ENCODE measurements around the gene CACNA2D3. TPM values are rescaled to one million over a fixed set of nuclear protein-coding genes. Genes with fewer than 3 reads are reported as not detected.

CACNA2D3 gene
- total RNA-seq, 1 donor from 2014 or later, result 2.5 TPM

GRCh38 chr3:54982807-54983206, 860.5 kb downstream of the CACNA2D3 start:
- DNase-seq (ENCODE audit: extremely low spot score, unreplicated experiment), result no peak
- H3K27me3 Mint-ChIP-seq, result no peaks in the 10 kb centered on the region
- no peak overlapping the region for H3K27ac Mint-ChIP-seq
- peaks cover 11% of the 10 kb centered on the region for H3K9me3 Mint-ChIP-seq
- H3K4me1 Mint-ChIP-seq (ENCODE audit: unreplicated experiment), result peaks cover 32% of the 10 kb centered on the region
- no peak for TF ChIP-seq CTCF (conservative IDR thresholded peaks at IDR 0.05)
- H3K4me3 Mint-ChIP-seq, result no peak overlapping the region
- no peaks in the 10 kb centered on the region for H3K36me3 Mint-ChIP-seq

- Mint-ChIP-seq H3K4me3 (no peak overlapping the region), H3K36me3 (no peaks in the 10 kb centered on the region), H3K4me1 (ENCODE audit: unreplicated experiment) (peaks cover 39% of the 10 kb centered on the region), H3K27ac (no peak overlapping the region), H3K9me3 (peaks cover 11% of the 10 kb centered on the region), H3K27me3 (no peaks in the 10 kb centered on the region)
- DNase-seq (ENCODE audit: extremely low spot score, unreplicated experiment), result no peak
- TF ChIP-seq CTCF (conservative IDR thresholded peaks at IDR 0.05), result no peak
Measured at GRCh38 chr3:54983266-54984099, 861.1 kb downstream of the CACNA2D3 start.

- DNase-seq (ENCODE audit: extremely low spot score, unreplicated experiment), result no peak
- no peak overlapping the region for H3K27ac Mint-ChIP-seq
- no peak overlapping the region for H3K4me3 Mint-ChIP-seq
- H3K27me3 Mint-ChIP-seq, result no peaks in the 10 kb centered on the region
- peaks cover 11% of the 10 kb centered on the region for H3K9me3 Mint-ChIP-seq
- peaks cover 53% of the 10 kb centered on the region for H3K4me1 Mint-ChIP-seq (ENCODE audit: unreplicated experiment)
- H3K36me3 Mint-ChIP-seq, result no peaks in the 10 kb centered on the region
- TF ChIP-seq CTCF (conservative IDR thresholded peaks at IDR 0.05), result no peak
Measured at GRCh38 chr3:54985856-54986255, 863.5 kb downstream of the CACNA2D3 start.

- TF ChIP-seq CTCF (conservative IDR thresholded peaks at IDR 0.05), result no peak
- no peak overlapping the region for H3K27ac Mint-ChIP-seq
- peaks cover 53% of the 10 kb centered on the region for H3K4me1 Mint-ChIP-seq (ENCODE audit: unreplicated experiment)
- no peak overlapping the region for H3K4me3 Mint-ChIP-seq
- no peaks in the 10 kb centered on the region for H3K36me3 Mint-ChIP-seq
- no peak for DNase-seq (ENCODE audit: extremely low spot score, unreplicated experiment)
- H3K9me3 Mint-ChIP-seq, result peaks cover 8% of the 10 kb centered on the region
- H3K27me3 Mint-ChIP-seq, result no peaks in the 10 kb centered on the region
Measured at GRCh38 chr3:54986294-54986693, 863.9 kb downstream of the CACNA2D3 start.

- Mint-ChIP-seq H3K36me3 (no peaks in the 10 kb centered on the region), H3K9me3 (peaks cover 6% of the 10 kb centered on the region), H3K27ac (peak overlapping the region; percentile 68), H3K4me3 (peak overlapping the region; percentile 12), H3K4me1 (ENCODE audit: unreplicated experiment) (peaks cover 53% of the 10 kb centered on the region), H3K27me3 (no peaks in the 10 kb centered on the region)
- TF ChIP-seq CTCF (conservative IDR thresholded peaks at IDR 0.05), result no peak
- no peak for DNase-seq (ENCODE audit: extremely low spot score, unreplicated experiment)
Measured at GRCh38 chr3:54987719-54988118, 865.4 kb downstream of the CACNA2D3 start.
